ENCODE results near the gene HEATR9.

- TF ChIP-seq CTCF (IDR thresholded peaks at IDR 0.05) (no peak), EZH2phosphoT487 (IDR thresholded peaks at IDR 0.05) (no peak)
Observed at GRCh38 chr17:35867574-35867973, 1.1 kb downstream of the HEATR9 start.

Measured in neural progenitor cell (in vitro differentiated cells).